WTC11 (cell line): ENCODE results near the gene SLC9A7. TPM values are rescaled to one million over a fixed set of nuclear protein-coding genes. Genes with fewer than 3 reads are reported as not detected.

Experiments
- ATAC-seq: fragments of 200-7000 bp; cut with Tn5 transposase; 2 replicates; pipeline ENCODE4 v1.10.0; 2021; ENCODE audit warnings: mild to moderate bottlenecking, moderate library complexity
- CTCF ChIA-PET: fragments of 300-600 bp; sonication (Branson Sonifier 250); formaldehyde crosslinking; loops from one replicate; lab custom pipeline; 2021; ENCODE audit warnings: antibody characterized with exemption; lab: Charles Lee
- POLR2A ChIA-PET: fragments of 350-600 bp; sonication (Branson Sonifier 250); formaldehyde crosslinking; loops from one replicate; lab custom pipeline; 2021; ENCODE audit warnings: antibody characterized with exemption; lab: Charles Lee
- DNase-seq: peaks from one replicate; pipeline ENCODE4 v3.0.0; 2021; ENCODE audit warnings: low spot score
- H3K27ac Mint-ChIP-seq: 2 replicates; pipeline ENCODE4 v1.8.0; 2021; ENCODE audit warnings: mixed read lengths
- H3K27me3 Mint-ChIP-seq: 2 replicates; pipeline ENCODE4 v1.8.0; 2021; ENCODE audit warnings: low read depth, mild to moderate bottlenecking, moderate library complexity, mixed read lengths
- H3K36me3 Mint-ChIP-seq: 2 replicates; pipeline ENCODE4 v1.8.0; 2021; ENCODE audit warnings: mixed read lengths
- H3K4me1 Mint-ChIP-seq: 2 replicates; pipeline ENCODE4 v1.8.0; 2022; ENCODE audit warnings: mixed read lengths
- H3K4me3 Mint-ChIP-seq: 2 replicates; pipeline ENCODE4 v1.8.0; 2021; ENCODE audit warnings: mild to moderate bottlenecking, moderate library complexity, mixed read lengths
- H3K9me3 Mint-ChIP-seq: 2 replicates; pipeline ENCODE4 v1.8.0; 2021; ENCODE audit warnings: mixed read lengths
- AFF4 ChIP-seq: sonication (generic); formaldehyde crosslinking; IDR thresholded peaks from 2 replicates; pipeline ENCODE4 v1.8.1; 2023; ENCODE audit warnings: mild to moderate bottlenecking, missing genetic modification reagents, borderline replicate concordance
- CREB1 ChIP-seq: sonication (generic); formaldehyde crosslinking; IDR thresholded peaks from 2 replicates; pipeline ENCODE4 v1.8.0; 2023; ENCODE audit warnings: mild to moderate bottlenecking, missing genetic modification reagents
- CREM ChIP-seq: sonication (generic); formaldehyde crosslinking; IDR thresholded peaks from 2 replicates; pipeline ENCODE4 v1.8.1; 2022; ENCODE audit warnings: mild to moderate bottlenecking, missing genetic modification reagents, moderate library complexity
- E2F1 ChIP-seq: sonication (generic); formaldehyde crosslinking; IDR thresholded peaks from 2 replicates; pipeline ENCODE4 v1.8.0; 2022; ENCODE audit warnings: mild to moderate bottlenecking, missing genetic modification reagents
- E2F4 ChIP-seq: sonication (generic); formaldehyde crosslinking; IDR thresholded peaks from 2 replicates; pipeline ENCODE4 v1.8.1; 2022; ENCODE audit warnings: low read depth, mild to moderate bottlenecking, moderate library complexity, missing genetic modification reagents, borderline replicate concordance
- ETV6 ChIP-seq: sonication (generic); formaldehyde crosslinking; IDR thresholded peaks from 2 replicates; pipeline ENCODE4 v1.8.1; 2022; ENCODE audit warnings: mild to moderate bottlenecking, missing genetic modification reagents
- FOXJ3 ChIP-seq: sonication (generic); formaldehyde crosslinking; IDR thresholded peaks from 2 replicates; pipeline ENCODE4 v1.9.0; 2021; ENCODE audit warnings: missing genetic modification reagents, mild to moderate bottlenecking, borderline replicate concordance
- GABPB1 ChIP-seq: sonication (generic); formaldehyde crosslinking; IDR thresholded peaks from 2 replicates; pipeline ENCODE4 v1.8.1; 2023; ENCODE audit warnings: mild to moderate bottlenecking, missing genetic modification reagents
- GRHL2 ChIP-seq: fragments of 250-450 bp; sonication (Bioruptor Pico); IDR thresholded peaks from 2 replicates; pipeline ENCODE4 v1.8.0; 2022; ENCODE audit warnings: mild to moderate bottlenecking, moderate library complexity; ENCODE audit not compliant: insufficient replicate concordance, severe bottlenecking
- NFATC4 ChIP-seq: fragments of 250-450 bp; sonication (Bioruptor Pico); IDR thresholded peaks from 2 replicates; pipeline ENCODE4 v1.9.0; 2021; ENCODE audit warnings: mild to moderate bottlenecking
- OVOL2 ChIP-seq: fragments of 250-450 bp; sonication (Bioruptor Pico); IDR thresholded peaks from 2 replicates; pipeline ENCODE4 v1.9.0; 2021; ENCODE audit warnings: mild to moderate bottlenecking, borderline replicate concordance
- RORB ChIP-seq: fragments of 250-450 bp; sonication (Bioruptor Pico); IDR thresholded peaks from 2 replicates; pipeline ENCODE4 v1.9.0; 2021; ENCODE audit warnings: mild to moderate bottlenecking
- SP1 ChIP-seq: sonication (generic); formaldehyde crosslinking; conservative IDR thresholded peaks from 2 replicates; pipeline ENCODE4 v1.8.1; 2022; ENCODE audit warnings: missing genetic modification reagents
- TP53 ChIP-seq: sonication (generic); formaldehyde crosslinking; IDR thresholded peaks from 2 replicates; pipeline ENCODE4 v1.8.1; 2023; ENCODE audit warnings: mild to moderate bottlenecking, missing genetic modification reagents
- USF2 ChIP-seq: sonication (generic); formaldehyde crosslinking; IDR thresholded peaks from 2 replicates; pipeline ENCODE4 v1.8.1; 2023; ENCODE audit warnings: mild to moderate bottlenecking, missing genetic modification reagents, moderate library complexity
- ZNF232 ChIP-seq: sonication (generic); formaldehyde crosslinking; IDR thresholded peaks from 2 replicates; pipeline ENCODE4 v1.8.0; 2022; ENCODE audit warnings: mild to moderate bottlenecking, missing genetic modification reagents
- ZNF263 ChIP-seq: sonication (generic); formaldehyde crosslinking; IDR thresholded peaks from 2 replicates; pipeline ENCODE4 v1.8.1; 2022; ENCODE audit warnings: low read depth, mild to moderate bottlenecking, moderate library complexity, missing genetic modification reagents
- ZNF317 ChIP-seq: sonication (generic); formaldehyde crosslinking; IDR thresholded peaks from 2 replicates; pipeline ENCODE4 v1.8.1; 2023; ENCODE audit warnings: low read depth, mild to moderate bottlenecking, moderate library complexity, missing genetic modification reagents, borderline replicate concordance
- ZNF512 ChIP-seq: sonication (generic); formaldehyde crosslinking; IDR thresholded peaks from 2 replicates; pipeline ENCODE4 v1.8.1; 2022; ENCODE audit warnings: missing genetic modification reagents, borderline replicate concordance
- ZNF532 ChIP-seq: fragments of 250-450 bp; sonication (Bioruptor Pico); IDR thresholded peaks from 2 replicates; pipeline ENCODE4 v1.9.0; 2021; ENCODE audit warnings: mild to moderate bottlenecking, borderline replicate concordance
- total RNA-seq: library from RNA; stranded (reverse); gene quantifications from 3 replicates; pipeline ENCODE4 v1.2.3, GENCODE V29; 2021

Gene SLC9A7
- total RNA-seq, 1 experiment from 2014 or later: 18.0 TPM

- TF ChIP-seq TP53 (CRISPR knock-in tag): no peak
- no peak for TF ChIP-seq GABPB1 (CRISPR knock-in tag)
These were observed 205.0 kb downstream of the SLC9A7 start (continued) for GRCh38 chrX:46553935-46554334.

- peaks cover 32% of the 10 kb centered on the region for H3K4me1 Mint-ChIP-seq
- H3K9me3 Mint-ChIP-seq: peaks cover 7% of the 10 kb centered on the region
- H3K4me3 Mint-ChIP-seq: no peak overlapping the region
- H3K36me3 Mint-ChIP-seq: peaks cover 29% of the 10 kb centered on the region
- peak overlapping the region; percentile 94 for H3K27ac Mint-ChIP-seq
- DNase-seq: peak; percentile 28
- no peak for TF ChIP-seq ZNF263 (CRISPR knock-in tag)
- TF ChIP-seq E2F1: no peak
- no peak for TF ChIP-seq USF2 (CRISPR knock-in tag)
- TF ChIP-seq OVOL2 (CRISPR knock-in tag): no peak
- no peak for TF ChIP-seq E2F4
- TF ChIP-seq AFF4 (CRISPR knock-in tag): no peak
- TF ChIP-seq ZNF317 (CRISPR knock-in tag): no peak
- no peak for TF ChIP-seq ETV6 (CRISPR knock-in tag)
- no peak for TF ChIP-seq GABPB1 (CRISPR knock-in tag)
- TF ChIP-seq CREM (CRISPR knock-in tag): no peak
- no peak for TF ChIP-seq ZNF512
- no peak for TF ChIP-seq ZNF232 (CRISPR knock-in tag)
- TF ChIP-seq ZNF532 (CRISPR knock-in tag): no peak
- no peak for TF ChIP-seq SP1 (CRISPR knock-in tag)
- TF ChIP-seq FOXJ3 (CRISPR knock-in tag): no peak
- TF ChIP-seq CREB1: no peak
- TF ChIP-seq RORB: no peak
- no peak for TF ChIP-seq GRHL2 (CRISPR knock-in tag)
- TF ChIP-seq NFATC4 (CRISPR knock-in tag): no peak
- ChIA-PET POLR2A (interaction anchor here (0.6 kb wide), 1 partner anchor 514 kb away, joined by 4 read pairs; no protein-coding TSS in a partner anchor), CTCF (interaction anchor here (1.3 kb wide), 1 partner anchor 143 kb away, joined by 3 read pairs; no protein-coding TSS in a partner anchor)
- H3K27me3 Mint-ChIP-seq: no peaks in the 10 kb centered on the region
- ATAC-seq: peak; percentile 87
These were observed 207.3 kb downstream of the SLC9A7 start for GRCh38 chrX:46551494-46552128.
